K562 (cell line): ENCODE data around the gene MMP24. TPM values are rescaled to one million over a fixed set of nuclear protein-coding genes. Genes with fewer than 3 reads are reported as not detected.
A peak's percentile ranks its signal among the peaks of the same experiment; 100 is the strongest.

ENCODE experiments used
- ATAC-seq: fragments of 200-7000 bp; cut with Tn5 transposase; 3 replicates; pipeline ENCODE4 v1.9.1; 2020; ENCODE audit warnings: moderate library complexity
- BruUV-seq: library from RNA; stranded (reverse); fragments of 400-500 nt; replicated peaks from 2 replicates; lab custom pipeline; 2021; lab: Mats Ljungman, UMichigan
- CTCF ChIA-PET: fragments of 300-600 bp; formaldehyde crosslinking; extraction: SDS; loops from one replicate; lab custom pipeline; 2021; ENCODE audit warnings: low intra/inter-chr PET ratio; lab: Yijun Ruan, JAX
- POLR2A ChIA-PET: fragments of 300-600, 350-650 bp; sonication (Branson Sonifier 250); formaldehyde crosslinking; extraction: SDS; loops from one replicate; lab custom pipeline; 2021; ENCODE audit warnings: antibody characterized with exemption, inconsistent platforms; lab: Yijun Ruan, JAX
- DNase-seq, 4 experiments: peaks; one replicate each; pipeline versions ENCODE4 v3.0.0 to v3.0.0-alpha.2; 2011 to 2018; ENCODE audit warnings: low spot score in 3 of 4, mixed read lengths in 3 of 4; ENCODE audit errors: extremely low read depth in 1 of 4
- FAIRE-seq: peaks from 2 replicates; lab custom pipeline; 2011; peaks lifted over from hg19 to GRCh38; lab: Jason Lieb, UNC
- H2AFZ ChIP-seq: 2 replicates; pipeline ENCODE4 v1.6.0; 2011; ENCODE audit warnings: low read depth, low read length, control low read depth, inconsistent platforms
- H3K27ac ChIP-seq: fragments of 200-600 bp; 3 replicates; pipeline ENCODE4 v1.8.0; 2011; ENCODE audit warnings: low read depth, mild to moderate bottlenecking, control low read depth, inconsistent platforms, low read length, moderate library complexity, mixed read lengths; ENCODE audit errors: extremely low read depth
- H3K27me3 ChIP-seq, 2 experiments: fragments of 300-600 bp in 1 of 2; 2 replicates in 1 of 2; 3 replicates in 1 of 2; pipeline versions ENCODE4 v1.6.0 to v1.8.0; 2011; ENCODE audit warnings: inconsistent platforms in 2 of 2, low read length in 2 of 2, mild to moderate bottlenecking in 1 of 2, mixed read lengths in 1 of 2, moderate library complexity in 1 of 2; ENCODE audit not compliant: control insufficient read depth in 2 of 2, insufficient read depth in 2 of 2
- H3K36me3 ChIP-seq: fragments of 300-600 bp; 3 replicates; pipeline ENCODE4 v1.8.0; 2011; ENCODE audit warnings: mild to moderate bottlenecking, low read length, inconsistent platforms; ENCODE audit not compliant: control insufficient read depth, insufficient read depth
- H3K4me1 ChIP-seq, 2 experiments: fragments of 200-600 bp in 1 of 2; replicated peaks in 1 of 2; 2 replicates in 1 of 2; 3 replicates in 1 of 2; pipeline versions ENCODE4 v1.5.1 to v1.8.0; 2011; ENCODE audit warnings: inconsistent platforms in 2 of 2, low read length in 2 of 2, mild to moderate bottlenecking in 1 of 2, mixed read lengths in 1 of 2, moderate library complexity in 1 of 2; ENCODE audit not compliant: control insufficient read depth in 2 of 2, insufficient read depth in 2 of 2
- H3K4me2 ChIP-seq: 2 replicates; pipeline ENCODE4 v1.6.1; 2011; ENCODE audit warnings: low read length, control low read depth, inconsistent platforms, mixed read lengths; ENCODE audit not compliant: insufficient read depth
- H3K4me3 ChIP-seq: fragments of 200-600 bp; sonication (generic), shearing (Covaris generic); 2 replicates; pipeline ENCODE4 v1.5.1; 2016; ENCODE audit warnings: control low read depth, inconsistent platforms
- H3K79me2 ChIP-seq: fragments of 200-600 bp; 3 replicates; pipeline ENCODE4 v1.8.0; 2011; ENCODE audit warnings: low read length, inconsistent platforms; ENCODE audit not compliant: control insufficient read depth, insufficient read depth
- H3K9ac ChIP-seq, 2 experiments: 2 replicates each; pipeline versions ENCODE4 v1.6.0 to v1.6.1; 2011; ENCODE audit warnings: low read depth in 2 of 2, low read length in 2 of 2, control low read depth in 1 of 2, inconsistent platforms in 1 of 2, mild to moderate bottlenecking in 1 of 2, mixed read lengths in 1 of 2; ENCODE audit not compliant: insufficient read depth in 1 of 2
- H3K9me1 ChIP-seq: one replicate; pipeline ENCODE4 v1.6.0; 2011; ENCODE audit warnings: inconsistent platforms, mild to moderate bottlenecking, low read length, moderate library complexity; ENCODE audit not compliant: control insufficient read depth, insufficient read depth
- H3K9me3 ChIP-seq: replicated peaks from 2 replicates; pipeline ENCODE4 v1.5.1; 2011; ENCODE audit warnings: low read depth, low read length, inconsistent platforms; ENCODE audit not compliant: control insufficient read depth, insufficient read depth
- H4K20me1 ChIP-seq: replicated peaks from 2 replicates; pipeline ENCODE4 v1.6.1; 2011; ENCODE audit warnings: low read length, inconsistent platforms, mixed read lengths; ENCODE audit not compliant: control insufficient read depth, insufficient read depth
- ADNP ChIP-seq: fragments of 200-800 bp; sonication (Bioruptor generic); IDR thresholded peaks from 2 replicates; pipeline ENCODE4 v1.6.1; 2016; ENCODE audit warnings: missing genetic modification characterization, missing compliant biosample characterization
- BCL6 ChIP-seq: fragments of 250-450 bp; sonication (Bioruptor Pico); IDR thresholded peaks from 2 replicates; pipeline ENCODE4 v1.4.0; 2020
- CHCHD3 ChIP-seq: fragments of 250-450 bp; sonication (Bioruptor Pico); IDR thresholded peaks from 2 replicates; pipeline ENCODE4 v2.1.2; 2022; ENCODE audit warnings: mild to moderate bottlenecking
- CSDE1 ChIP-seq, 2 experiments: fragments of 450-650 bp; IDR thresholded peaks; 2 replicates each; pipeline ENCODE4 v1.6.1; 2016; ENCODE audit warnings: mild to moderate bottlenecking in 1 of 2
- E2F1 ChIP-seq: sonication (generic); formaldehyde crosslinking; IDR thresholded peaks from 2 replicates; pipeline ENCODE4 v1.8.1; 2023; ENCODE audit warnings: mild to moderate bottlenecking, missing genetic modification reagents, moderate library complexity
- FOSL1 ChIP-seq: fragments of 200-800 bp; sonication (Bioruptor generic); conservative IDR thresholded peaks from 2 replicates; pipeline ENCODE4 v1.6.1; 2016; ENCODE audit warnings: missing genetic modification characterization, missing compliant biosample characterization
- MAFF ChIP-seq: IDR thresholded peaks from 2 replicates; pipeline ENCODE4 v1.6.1; 2012; ENCODE audit warnings: low read length, improper control_type of control experiment
- MAFG ChIP-seq: fragments of 450-650 bp; conservative IDR thresholded peaks from 2 replicates; pipeline ENCODE4 v1.6.1; 2016; ENCODE audit warnings: missing genetic modification characterization, missing compliant biosample characterization
- PHF20 ChIP-seq: fragments of 450-650 bp; IDR thresholded peaks from 2 replicates; pipeline ENCODE4 v1.6.1; 2018; ENCODE audit not compliant: partially characterized antibody
- PML ChIP-seq: IDR thresholded peaks from 2 replicates; pipeline ENCODE4 v1.6.1; 2012; ENCODE audit warnings: low read length, inconsistent platforms
- SMARCE1 ChIP-seq: fragments of 450-650 bp; IDR thresholded peaks from 2 replicates; pipeline ENCODE4 v1.7.1; 2016; ENCODE audit warnings: mild to moderate bottlenecking
- TAF9B ChIP-seq: fragments of 450-650 bp; IDR thresholded peaks from 2 replicates; pipeline ENCODE4 v1.6.1; 2018; ENCODE audit warnings: mild to moderate bottlenecking; ENCODE audit not compliant: partially characterized antibody
- THRAP3 ChIP-seq: fragments of 450-650 bp; IDR thresholded peaks from 2 replicates; pipeline ENCODE4 v1.6.1; 2016; ENCODE audit warnings: mild to moderate bottlenecking, inconsistent platforms, borderline replicate concordance
- TRIM24 ChIP-seq, 2 experiments: fragments of 450-650 bp; IDR thresholded peaks; 2 replicates each; pipeline ENCODE4 v1.6.1; 2016
- ZBTB12 ChIP-seq: fragments of 250-450 bp; sonication (Bioruptor Pico); IDR thresholded peaks from 2 replicates; pipeline ENCODE4 v1.4.0; 2020
- ZNF184 ChIP-seq: sonication (generic); formaldehyde crosslinking; IDR thresholded peaks from 2 replicates; pipeline ENCODE4 v1.5.0; 2020; ENCODE audit warnings: missing genetic modification reagents
- WGBS: fragments of 100-300 bp; shearing (Covaris generic); methylation state at CpG from one replicate; pipeline ENCODE4 v1.1.6; 2016; ENCODE audit warnings: low coverage, mixed read lengths; ENCODE audit not compliant: insufficient coverage; ENCODE audit errors: missing lambda C conversion rate; 5-methylcytosine and 5-hydroxymethylcytosine counted together
- in situ Hi-C: fragments of 300-500 bp; cut with MboI; formaldehyde crosslinking; loops from 4 replicates; pipeline ENCODE4 v1.15.0; 2018; ENCODE audit warnings: inconsistent platforms, mixed read lengths
- intact Hi-C: fragments of 100-400 bp; cut with micrococcal nuclease; formaldehyde crosslinking; loops from 2 replicates; pipeline ENCODE4 v1.14.2; 2022
- polyA plus RNA-seq, 8 experiments: library from polyadenylated mRNA; depleted of rRNA in 4 of 8; stranded (reverse) in 5 of 8; unstranded in 3 of 8; fragments of >200 nt; fragmentation: Nextera tagmentation in 2 of 8; fragmentation: Illumina TruSeq in 1 of 8; extraction: Ambion mirVana in 2 of 8; extraction: Trizol in 1 of 8; gene quantifications; 2 replicates each; pipeline versions ENCODE4 v1.2.1 to v1.2.3, GENCODE V29; 2011 to 2014; ENCODE audit warnings: inconsistent platforms in 1 of 8, missing spikeins in 1 of 8
- total RNA-seq, 7 experiments: library from RNA; depleted of rRNA in 6 of 7; stranded (reverse); fragments of >200 nt in 6 of 7; fragmentation: Illumina TruSeq in 2 of 7; extraction: Trizol in 2 of 7; gene quantifications; 2 replicates each; pipeline versions ENCODE4 v1.2.1 to v1.2.3, GENCODE V29; 2011 to 2021; ENCODE audit warnings: low replicate concordance in 1 of 7
- TF ChIP-seq, protein P1 (sequence below): fragments of 250-450 bp; sonication (Bioruptor Pico); IDR thresholded peaks from 2 replicates; pipeline ENCODE4 v1.5.0; 2020; ENCODE audit warnings: mild to moderate bottlenecking

Gene MMP24
- total and polyA plus RNA-seq, 9 of the 15 experiments (the other 6 are each of a cell fraction or from before 2014, with no cell fraction given): 0.03 to 0.07 (median 0.03) TPM; not detected in 6

- 0 out of 5 replicates have a peak, but pooled peaks cover 0 to 4% of the 10 kb centered on the region in 2 experiments for H3K27me3 ChIP-seq
- ATAC-seq (no peak), FAIRE-seq (peak; percentile 82), DNase-seq (peak in 2 of 4 experiments; percentile 21 to 67)
- no TSS peak for BruUV-seq
- H3K9me3 ChIP-seq: no peaks in the 10 kb centered on the region
- POLR2A ChIA-PET: interaction anchor here (1.1 kb wide), 1 partner anchor 11 kb away, joined by 3 read pairs; no protein-coding TSS in a partner anchor
- H3K79me2 ChIP-seq: peaks cover 38% of the 10 kb centered on the region
- no peaks in the 10 kb centered on the region for H3K9me1 ChIP-seq
- no peaks in the 10 kb centered on the region for H4K20me1 ChIP-seq
- H3K27ac ChIP-seq: peak overlapping the region; percentile 1
- intact Hi-C loops (no loop called here), in situ Hi-C loops (no loop called here)
- 10% methylated on average over 5 of the region's 5 CpGs for WGBS
- peak overlapping the region; percentile 95 for H3K4me2 ChIP-seq
- peaks cover 10 to 47% of the 10 kb centered on the region in 2 experiments; a peak in 4 of 5 replicates for H3K4me1 ChIP-seq
- CTCF ChIA-PET: no interaction called here
- H2AFZ ChIP-seq: no peak overlapping the region
- peaks cover 24% of the 10 kb centered on the region for H3K36me3 ChIP-seq
- H3K4me3 ChIP-seq: no peak overlapping the region
- 0 out of 4 replicates have a peak overlapping the region, but pooled peaks of 1 of the 2 experiments have one; percentile 6 for H3K9ac ChIP-seq
- peak; percentile 100 for TF ChIP-seq MAFG (tag)
- no peak for TF ChIP-seq CHCHD3
- TF ChIP-seq SMARCE1: peak; percentile 53
- peak; percentile 26; the same call in 1 of the 2 replicates for TF ChIP-seq THRAP3
- TF ChIP-seq PHF20: peak; percentile 7
- peak; percentile 63 for TF ChIP-seq ZBTB12 (CRISPR knock-in tag)
- TF ChIP-seq ZNF184 (CRISPR knock-in tag): no peak
- peak; percentile 97 for TF ChIP-seq MAFF
- TF ChIP-seq, protein P1, sequence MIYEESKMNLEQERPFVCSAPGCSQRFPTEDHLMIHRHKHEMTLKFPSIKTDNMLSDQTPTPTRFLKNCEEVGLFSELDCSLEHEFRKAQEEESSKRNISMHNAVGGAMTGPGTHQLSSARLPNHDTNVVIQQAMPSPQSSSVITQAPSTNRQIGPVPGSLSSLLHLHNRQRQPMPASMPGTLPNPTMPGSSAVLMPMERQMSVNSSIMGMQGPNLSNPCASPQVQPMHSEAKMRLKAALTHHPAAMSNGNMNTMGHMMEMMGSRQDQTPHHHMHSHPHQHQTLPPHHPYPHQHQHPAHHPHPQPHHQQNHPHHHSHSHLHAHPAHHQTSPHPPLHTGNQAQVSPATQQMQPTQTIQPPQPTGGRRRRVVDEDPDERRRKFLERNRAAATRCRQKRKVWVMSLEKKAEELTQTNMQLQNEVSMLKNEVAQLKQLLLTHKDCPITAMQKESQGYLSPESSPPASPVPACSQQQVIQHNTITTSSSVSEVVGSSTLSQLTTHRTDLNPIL: no peak
- TF ChIP-seq CSDE1 (IDR thresholded peaks at IDR 0.05): peak in 1 of 2 experiments; percentile 81; a peak in 1 of 4 replicates
- TF ChIP-seq TRIM24 (IDR thresholded peaks at IDR 0.05): peak in 1 of 2 experiments; percentile 42; a peak in 1 of 4 replicates
- no peak for TF ChIP-seq PML
- TF ChIP-seq BCL6 (CRISPR knock-in tag): no peak
- TF ChIP-seq ADNP (tag): no peak
- TF ChIP-seq E2F1 (CRISPR knock-in tag): no peak
- peak; percentile 89 for TF ChIP-seq FOSL1
- peak; percentile 66 for TF ChIP-seq TAF9B
Observed at GRCh38 chr20:35285806-35286076, 59.3 kb downstream of the MMP24 start.
